A673 (cell line): ENCODE data around the gene IRF2BP2. TPM values are rescaled to one million over a fixed set of nuclear protein-coding genes. Genes with fewer than 3 reads are reported as not detected.

ENCODE experiments used
- BruUV-seq: library from RNA; stranded (reverse); fragments of 400-500 nt; replicated peaks from 2 replicates; lab custom pipeline; 2021; lab: Mats Ljungman, UMichigan
- CTCF ChIA-PET: fragments of 300-600 bp; sonication (Branson Sonifier 250); formaldehyde crosslinking; loops from one replicate; lab custom pipeline; 2022; ENCODE audit warnings: antibody characterized with exemption; lab: Charles Lee
- POLR2A ChIA-PET: fragments of 300-600 bp; sonication (Branson Sonifier 250); formaldehyde crosslinking; loops from one replicate; lab custom pipeline; 2022; ENCODE audit warnings: antibody characterized with exemption; ENCODE audit not compliant: low non-redundant PET; lab: Charles Lee
- DNase-seq: peaks from one replicate; pipeline ENCODE4 v3.0.0-alpha.2; 2015; ENCODE audit warnings: low spot score
- H3K27ac ChIP-seq: fragments of 200-600 bp; sonication (generic); 2 replicates; pipeline ENCODE4 v1.5.1; 2016; ENCODE audit warnings: mixed run types, low read depth, mild to moderate bottlenecking, mixed read lengths, antibody characterized with exemption, low read length; ENCODE audit not compliant: poor library complexity, severe bottlenecking
- H3K27me3 ChIP-seq: fragments of 200-600 bp; sonication (generic); replicated peaks from 2 replicates; pipeline ENCODE4 v1.6.1; 2017; ENCODE audit warnings: mixed run types, low read depth, mild to moderate bottlenecking, mixed read lengths, antibody characterized with exemption, low read length; ENCODE audit not compliant: insufficient read depth, poor library complexity
- H3K36me3 ChIP-seq: fragments of 200-600 bp; sonication (generic); 2 replicates; pipeline ENCODE4 v1.6.1; 2016; ENCODE audit warnings: mixed run types, mild to moderate bottlenecking, mixed read lengths, antibody characterized with exemption, low read length; ENCODE audit not compliant: insufficient read depth, poor library complexity, severe bottlenecking
- H3K4me1 ChIP-seq: fragments of 200-600 bp; sonication (generic); 2 replicates; pipeline ENCODE4 v1.6.1; 2017; ENCODE audit warnings: mixed run types, mild to moderate bottlenecking, mixed read lengths, antibody characterized with exemption, low read length; ENCODE audit not compliant: insufficient read depth, poor library complexity, severe bottlenecking
- H3K4me3 ChIP-seq: fragments of 200-600 bp; sonication (generic); 2 replicates; pipeline ENCODE4 v1.5.1; 2016; ENCODE audit warnings: low read depth, mixed run types, mild to moderate bottlenecking, mixed read lengths, low read length; ENCODE audit not compliant: poor library complexity, severe bottlenecking
- H3K9me3 ChIP-seq: fragments of 200-600 bp; sonication (generic); 2 replicates; pipeline ENCODE4 v1.6.1; 2016; ENCODE audit warnings: mixed run types, low read depth, mild to moderate bottlenecking, mixed read lengths, antibody characterized with exemption, low read length; ENCODE audit not compliant: poor library complexity, severe bottlenecking
- EZH2 ChIP-seq: fragments of 200-600 bp; sonication (generic); IDR thresholded peaks from 2 replicates; pipeline ENCODE4 v1.6.1; 2017; ENCODE audit warnings: borderline replicate concordance, low read depth, mild to moderate bottlenecking, mixed read lengths, antibody characterized with exemption, low read length; ENCODE audit not compliant: poor library complexity, severe bottlenecking
- intact Hi-C: fragments of 100-400 bp; cut with micrococcal nuclease; formaldehyde crosslinking; loops from one replicate; pipeline ENCODE4 v1.10.0; 2022; ENCODE audit not compliant: unreplicated experiment
- total RNA-seq: library from RNA; stranded (reverse); gene quantifications from 2 replicates; pipeline ENCODE4 v1.2.3, GENCODE V29; 2021
- TF ChIP-seq, protein P1 (sequence below): fragments of 300-800, 200-600 bp; sonication (generic); conservative IDR thresholded peaks from 2 replicates; pipeline ENCODE4 v1.5.1; 2017; ENCODE audit warnings: low read depth, mild to moderate bottlenecking, antibody characterized with exemption, low read length, moderate library complexity, mixed read lengths

The IRF2BP2 gene
- total RNA-seq, 1 experiment from 2014 or later: 43.8 TPM

DNA sequence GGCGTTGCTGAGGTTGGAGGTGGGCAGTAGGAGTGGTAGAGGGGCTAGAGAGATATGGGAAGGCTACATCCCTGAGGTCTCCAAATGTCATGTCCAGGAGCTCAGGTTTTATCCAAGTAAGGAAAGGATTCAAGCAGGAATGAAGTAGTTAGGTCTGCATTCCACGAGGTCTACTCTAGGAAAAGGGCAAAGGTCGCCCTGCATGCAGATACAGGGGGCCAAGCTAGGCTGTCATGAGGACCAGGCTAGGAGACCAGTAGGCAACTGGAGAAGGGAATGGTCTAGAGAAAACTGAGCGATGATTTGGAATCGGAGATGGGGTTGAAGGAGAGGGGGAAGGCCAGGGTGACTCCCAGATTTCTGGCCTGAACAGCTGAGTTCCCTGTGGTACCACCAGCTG lies 48.7 kb downstream of the IRF2BP2 start:
- ChIA-PET CTCF (interaction anchor here (0.7 kb wide), 1 partner anchor 17 kb away, joined by 3 read pairs; no protein-coding TSS in a partner anchor), POLR2A (no interaction called here)
- no peak for TF ChIP-seq EZH2
- TF ChIP-seq, protein P1, sequence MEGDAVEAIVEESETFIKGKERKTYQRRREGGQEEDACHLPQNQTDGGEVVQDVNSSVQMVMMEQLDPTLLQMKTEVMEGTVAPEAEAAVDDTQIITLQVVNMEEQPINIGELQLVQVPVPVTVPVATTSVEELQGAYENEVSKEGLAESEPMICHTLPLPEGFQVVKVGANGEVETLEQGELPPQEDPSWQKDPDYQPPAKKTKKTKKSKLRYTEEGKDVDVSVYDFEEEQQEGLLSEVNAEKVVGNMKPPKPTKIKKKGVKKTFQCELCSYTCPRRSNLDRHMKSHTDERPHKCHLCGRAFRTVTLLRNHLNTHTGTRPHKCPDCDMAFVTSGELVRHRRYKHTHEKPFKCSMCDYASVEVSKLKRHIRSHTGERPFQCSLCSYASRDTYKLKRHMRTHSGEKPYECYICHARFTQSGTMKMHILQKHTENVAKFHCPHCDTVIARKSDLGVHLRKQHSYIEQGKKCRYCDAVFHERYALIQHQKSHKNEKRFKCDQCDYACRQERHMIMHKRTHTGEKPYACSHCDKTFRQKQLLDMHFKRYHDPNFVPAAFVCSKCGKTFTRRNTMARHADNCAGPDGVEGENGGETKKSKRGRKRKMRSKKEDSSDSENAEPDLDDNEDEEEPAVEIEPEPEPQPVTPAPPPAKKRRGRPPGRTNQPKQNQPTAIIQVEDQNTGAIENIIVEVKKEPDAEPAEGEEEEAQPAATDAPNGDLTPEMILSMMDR: no peak
- DNase-seq: no peak
- Histone ChIP-seq H3K4me3 (no peak overlapping the region), H3K27me3 (no peaks in the 10 kb centered on the region), H3K4me1 (peaks cover 8% of the 10 kb centered on the region), H3K36me3 (no peaks in the 10 kb centered on the region), H3K27ac (no peak overlapping the region), H3K9me3 (no peaks in the 10 kb centered on the region)
- BruUV-seq: no TSS peak
- intact Hi-C loops: no loop called here

DNA sequence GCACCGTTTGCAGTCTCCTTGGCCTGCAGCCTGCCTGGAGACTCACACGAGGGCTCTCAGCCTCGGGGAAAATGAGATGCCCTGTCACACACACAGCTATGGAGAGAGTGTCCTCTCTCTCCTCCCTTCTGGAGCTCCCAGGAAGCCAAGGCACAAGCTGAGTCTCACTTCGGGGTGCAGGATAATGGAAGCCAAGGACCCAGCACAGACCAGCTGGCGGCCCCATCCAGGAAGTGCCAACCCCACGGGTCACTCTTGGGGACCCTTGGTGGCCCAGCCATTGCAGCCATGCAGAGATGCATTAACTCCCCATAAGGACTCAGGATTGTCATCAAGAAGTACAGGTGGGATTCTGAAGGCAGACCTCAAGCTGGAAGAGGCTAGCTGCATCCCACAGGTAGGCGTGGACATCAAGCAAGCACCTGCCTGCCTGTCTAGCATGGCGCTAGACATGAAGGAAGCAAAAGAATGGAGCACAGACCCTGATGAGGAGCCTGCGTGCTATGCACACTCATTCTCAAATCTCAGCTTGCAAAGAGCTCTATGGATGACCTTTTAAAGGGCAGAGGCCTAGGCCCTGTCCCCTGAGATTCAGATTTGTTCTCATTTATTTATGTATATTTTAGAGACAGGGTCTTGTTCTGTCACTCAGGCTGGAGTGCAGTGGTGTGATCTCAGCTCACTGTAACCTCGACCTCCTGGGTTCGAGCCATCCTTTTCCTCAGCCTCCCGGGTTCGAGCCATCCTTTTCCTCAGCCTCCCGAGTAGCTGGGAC lies 49.9 kb downstream of the IRF2BP2 start:
- H3K9me3 ChIP-seq: no peaks in the 10 kb centered on the region
- H3K36me3 ChIP-seq: no peaks in the 10 kb centered on the region
- TF ChIP-seq EZH2: no peak
- TF ChIP-seq, protein P1: no peak
- no TSS peak for BruUV-seq
- ChIA-PET CTCF (no interaction called here), POLR2A (no interaction called here)
- no peak overlapping the region for H3K27ac ChIP-seq
- no peaks in the 10 kb centered on the region for H3K27me3 ChIP-seq
- no peak for DNase-seq
- peaks cover 11% of the 10 kb centered on the region for H3K4me1 ChIP-seq
- intact Hi-C loops: no loop called here
- H3K4me3 ChIP-seq: no peak overlapping the region

DNA sequence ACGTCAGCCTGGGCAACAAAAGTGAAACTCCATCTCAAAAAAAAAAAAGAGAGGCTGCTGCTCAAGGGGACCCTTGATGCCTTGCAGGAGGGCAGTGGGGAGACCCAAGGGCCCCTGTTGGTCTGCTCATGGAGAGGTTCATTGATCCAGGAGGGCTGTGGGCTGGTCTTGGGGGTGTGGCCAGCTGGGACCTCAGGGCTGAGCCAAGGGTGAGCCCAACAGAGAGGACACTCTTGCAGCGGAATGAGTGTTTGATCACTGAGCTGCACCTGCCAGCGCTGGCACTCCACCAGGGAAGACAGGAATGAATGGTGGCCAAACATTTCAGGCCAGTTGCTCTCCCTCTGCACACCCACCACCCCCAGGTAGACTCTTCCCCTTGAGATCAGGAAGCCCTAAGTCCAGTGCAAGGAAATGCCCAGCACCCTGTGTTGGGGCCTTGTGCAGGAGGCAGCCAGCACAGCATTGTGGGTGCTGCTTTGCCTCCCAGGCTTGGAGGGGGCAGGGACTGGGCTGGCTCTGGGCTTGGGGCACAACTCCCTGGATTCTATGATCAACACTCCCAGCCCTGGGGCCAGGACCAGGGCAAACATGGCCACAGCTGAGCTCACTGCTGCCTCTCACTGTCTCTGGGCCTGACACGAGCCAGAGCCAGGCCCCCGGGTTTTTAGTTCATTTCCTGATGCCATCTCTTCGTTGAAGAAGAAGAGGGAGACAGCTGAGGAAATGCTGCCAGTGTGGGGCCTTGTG lies 50.7 kb downstream of the IRF2BP2 start:
- ChIA-PET POLR2A (no interaction called here), CTCF (no interaction called here)
- Histone ChIP-seq H3K27ac (no peak overlapping the region), H3K4me3 (no peak overlapping the region), H3K4me1 (peaks cover 16% of the 10 kb centered on the region), H3K36me3 (no peaks in the 10 kb centered on the region), H3K27me3 (no peaks in the 10 kb centered on the region), H3K9me3 (no peaks in the 10 kb centered on the region)
- no TSS peak for BruUV-seq
- intact Hi-C loops: no loop called here
- TF ChIP-seq, protein P1: no peak
- no peak for TF ChIP-seq EZH2
- no peak for DNase-seq
